Stimulated activated CD4-positive, alpha-beta T cell treated with anti-CD3 and anti-CD28 coated beads, Interleukin-12 subunit alpha, Interleukin-12 subunit beta, amount 100 ng/mL, for 24 hours (primary cell): ENCODE data around the gene MBD3L3.
A peak's percentile ranks its signal among the peaks of the same experiment; 100 is the strongest.
"Not testable (repeated sequence)": the region's sequence is repeated elsewhere in the genome, so short reads cannot be mapped to it uniquely, and the experiment has no call there.

Experiments used
- DNase-seq, 2 experiments: peaks; one replicate each; pipeline ENCODE4 v3.0.0-alpha.2; 2020; ENCODE audit warnings: low read depth in 2 of 2

MBD3L3 gene

DNA sequence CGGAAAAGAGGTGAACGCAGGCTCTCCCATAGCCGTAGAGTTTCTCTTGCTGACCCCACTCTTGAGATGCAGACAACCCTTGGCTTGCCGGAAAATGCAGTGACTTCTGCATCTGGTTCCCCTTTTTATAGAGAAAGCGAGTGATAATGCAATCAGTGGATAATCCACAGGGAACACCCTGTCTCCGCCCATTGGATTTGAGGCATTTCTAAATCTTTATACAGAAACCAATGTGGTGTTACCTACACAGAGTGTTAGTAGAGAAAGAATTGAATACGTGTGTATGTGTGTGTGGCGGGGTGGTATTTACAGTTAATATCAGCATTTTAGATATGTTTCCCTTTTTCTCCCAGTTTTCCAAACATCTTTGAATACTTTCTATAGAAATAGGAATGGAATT, at the start of gene MBD3L3:
Gene MBD3L3 (minus strand): TSS at position 101 of the 400 bp plus-strand sequence. CDS start 71 bp downstream, at position 30.
- DNase-seq, result not testable (repeated sequence)

- no peak for DNase-seq
These were observed 48.5 kb upstream of the MBD3L3 start for GRCh38 chr19:7106711-7107657.

DNA sequence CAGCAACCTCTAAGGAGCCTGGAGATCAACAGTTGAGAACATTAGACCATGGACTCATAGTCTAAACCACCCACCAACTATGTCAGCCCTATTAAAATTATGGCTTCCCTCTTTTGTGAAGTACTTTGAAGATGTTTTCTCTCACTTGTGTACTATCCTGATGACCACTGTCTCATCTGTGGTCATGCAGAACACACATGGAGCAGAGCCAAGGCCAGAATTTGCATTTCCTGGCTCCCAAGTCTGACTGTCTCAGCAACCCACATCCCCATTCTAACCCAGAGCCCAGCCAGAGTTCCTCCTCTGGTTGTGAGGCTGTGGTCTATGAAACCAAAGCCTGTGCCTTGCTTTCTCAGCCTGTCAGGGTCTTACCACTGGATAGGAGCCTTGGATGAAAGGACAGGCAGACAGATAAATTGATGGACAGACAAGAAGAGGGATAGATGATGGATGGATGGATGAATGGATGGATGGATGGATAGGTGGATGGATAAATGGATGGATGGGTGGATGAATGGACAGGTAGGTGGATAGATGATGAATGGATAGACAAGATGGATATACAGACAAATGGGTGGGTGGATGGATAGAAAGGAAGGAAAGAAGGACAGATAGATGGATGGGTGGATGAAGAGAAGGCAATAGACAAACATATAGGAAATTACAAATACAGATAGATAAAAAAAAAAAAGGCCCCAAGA, 46.4 kb upstream of the MBD3L3 start:
- no peak for DNase-seq

GRCh38 chr19:7101498-7102253, 43.2 kb upstream of the MBD3L3 start:
- no peak for DNase-seq

- DNase-seq, result peak in 1 of 2 experiments; percentile 83
These were observed 41.1 kb upstream of the MBD3L3 start for GRCh38 chr19:7099597-7099921.

- peak; percentile 81 to 86 for DNase-seq
These were observed 40.5 kb upstream of the MBD3L3 start for GRCh38 chr19:7098701-7099596.

DNA sequence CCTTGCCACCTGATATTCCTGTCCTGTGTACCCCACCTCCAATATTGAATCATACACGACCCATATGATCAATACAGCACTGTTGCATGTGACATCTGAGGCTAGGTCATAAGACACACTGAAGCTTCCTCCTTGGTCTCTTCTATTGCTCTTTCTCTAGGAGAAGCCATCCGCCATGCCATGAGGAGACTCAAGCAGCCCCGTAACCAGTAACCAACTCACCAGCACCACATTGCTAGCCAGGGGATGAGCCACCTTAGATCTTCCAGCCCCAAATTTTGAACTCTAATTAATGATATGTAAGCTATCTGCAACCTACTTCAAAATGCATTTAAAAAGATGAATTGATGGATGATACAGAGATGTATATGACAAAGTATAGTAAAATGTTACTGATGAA, 39.6 kb upstream of the MBD3L3 start:
- DNase-seq, result no peak

- no peak for DNase-seq
These were observed 30.5 kb upstream of the MBD3L3 start for GRCh38 chr19:7088999-7089398.

DNA sequence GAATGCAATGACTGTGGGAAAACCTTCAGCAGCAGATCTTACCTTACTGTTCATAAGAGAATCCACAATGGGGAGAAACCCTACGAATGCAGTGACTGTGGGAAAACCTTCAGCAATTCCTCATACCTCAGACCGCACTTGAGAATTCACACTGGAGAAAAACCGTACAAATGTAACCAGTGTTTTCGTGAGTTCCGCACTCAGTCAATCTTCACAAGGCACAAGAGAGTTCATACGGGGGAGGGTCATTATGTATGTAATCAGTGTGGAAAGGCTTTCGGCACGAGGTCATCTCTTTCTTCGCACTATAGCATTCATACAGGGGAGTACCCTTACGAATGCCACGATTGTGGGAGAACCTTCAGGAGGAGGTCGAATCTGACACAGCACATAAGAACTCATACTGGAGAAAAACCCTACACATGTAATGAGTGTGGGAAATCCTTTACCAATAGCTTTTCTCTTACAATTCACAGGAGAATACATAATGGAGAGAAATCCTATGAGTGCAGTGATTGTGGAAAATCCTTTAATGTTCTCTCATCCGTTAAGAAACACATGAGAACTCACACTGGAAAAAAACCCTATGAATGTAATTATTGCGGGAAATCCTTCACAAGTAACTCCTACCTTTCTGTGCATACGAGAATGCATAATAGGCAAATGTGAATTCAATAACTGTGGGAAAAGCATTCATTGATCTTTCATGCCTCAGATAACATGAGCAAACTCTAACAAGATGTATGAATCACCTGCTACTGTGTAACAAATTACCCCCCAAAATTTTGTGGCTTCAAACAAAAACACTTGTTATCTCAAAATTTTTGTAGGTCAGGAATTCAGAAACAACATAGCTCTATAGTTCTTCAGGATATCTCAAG, 24.8 kb upstream of the MBD3L3 start:
- DNase-seq, result no peak

- DNase-seq, result no peak
These were observed 19.5 kb upstream of the MBD3L3 start for GRCh38 chr19:7078008-7078407.

DNA sequence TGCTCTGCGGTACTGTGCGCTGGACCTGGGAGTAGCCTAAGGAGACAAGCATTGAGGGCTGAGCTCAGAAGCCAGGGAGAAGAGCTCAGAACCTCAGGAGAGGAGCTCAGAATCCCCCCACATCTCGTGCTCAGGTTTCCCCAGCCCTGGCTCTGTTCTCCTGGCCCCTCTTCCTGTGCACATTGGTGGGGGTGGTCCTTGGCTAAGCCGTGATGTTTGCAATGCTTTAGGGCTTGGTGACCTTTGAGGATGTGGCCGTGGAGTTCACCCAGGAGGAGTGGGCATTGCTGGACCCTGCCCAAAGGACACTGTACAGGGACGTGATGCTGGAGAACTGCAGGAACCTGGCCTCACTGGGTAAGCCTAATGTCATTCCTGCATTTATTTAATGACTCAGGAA, 17.7 kb upstream of the MBD3L3 start:
- no peak for DNase-seq

DNA sequence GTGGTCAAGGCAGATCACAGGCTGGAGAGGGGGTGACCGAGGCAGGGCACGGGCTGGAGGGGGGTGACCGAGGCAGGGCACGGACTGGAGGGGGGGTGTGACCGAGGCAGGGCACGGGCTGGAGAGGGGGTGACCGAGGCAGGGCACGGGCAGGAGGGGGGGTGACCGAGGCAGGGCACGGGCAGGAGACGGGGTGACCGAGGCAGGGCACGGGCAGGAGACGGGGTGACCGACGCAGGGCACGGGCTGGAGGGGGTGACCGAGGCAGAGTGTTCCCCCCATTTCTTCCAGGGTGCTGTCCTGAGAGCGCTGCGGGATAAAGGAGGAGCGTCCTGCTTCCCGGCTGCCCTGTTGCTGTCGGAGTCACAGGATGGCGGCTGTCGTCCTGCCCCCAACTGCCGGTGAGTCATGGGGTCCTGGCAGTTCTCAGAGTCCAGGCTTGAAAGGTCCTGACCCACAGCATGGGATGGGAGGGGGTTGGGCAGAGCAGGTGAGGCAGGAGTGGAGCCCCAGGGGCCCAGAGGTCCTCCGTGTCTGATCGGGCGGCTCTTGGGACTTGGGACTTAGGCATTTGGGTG, 16.3 kb upstream of the MBD3L3 start:
- no peak for DNase-seq

DNA sequence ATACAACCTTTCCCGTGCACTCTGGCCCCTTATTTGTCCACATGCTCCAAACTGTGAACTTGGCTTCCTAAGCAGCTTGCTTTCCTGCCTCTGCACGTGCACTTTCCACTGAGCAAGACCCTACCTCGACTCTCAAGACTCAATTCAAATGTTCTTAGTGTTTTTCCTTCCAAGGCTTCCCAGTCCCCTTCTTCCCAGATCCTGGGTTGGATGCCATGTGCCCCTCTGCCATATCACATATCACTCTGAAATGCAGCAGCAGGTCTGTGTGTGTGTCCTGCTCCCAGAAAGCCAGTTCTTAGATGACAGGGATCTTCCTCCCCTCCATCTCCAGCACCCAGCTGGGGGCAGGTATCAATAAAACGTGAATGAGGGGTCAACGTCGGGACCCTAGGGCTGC, 14.1 kb upstream of the MBD3L3 start:
- DNase-seq, result no peak

- DNase-seq, result no peak
These were observed 11.4 kb upstream of the MBD3L3 start for GRCh38 chr19:7069904-7070226.

DNA sequence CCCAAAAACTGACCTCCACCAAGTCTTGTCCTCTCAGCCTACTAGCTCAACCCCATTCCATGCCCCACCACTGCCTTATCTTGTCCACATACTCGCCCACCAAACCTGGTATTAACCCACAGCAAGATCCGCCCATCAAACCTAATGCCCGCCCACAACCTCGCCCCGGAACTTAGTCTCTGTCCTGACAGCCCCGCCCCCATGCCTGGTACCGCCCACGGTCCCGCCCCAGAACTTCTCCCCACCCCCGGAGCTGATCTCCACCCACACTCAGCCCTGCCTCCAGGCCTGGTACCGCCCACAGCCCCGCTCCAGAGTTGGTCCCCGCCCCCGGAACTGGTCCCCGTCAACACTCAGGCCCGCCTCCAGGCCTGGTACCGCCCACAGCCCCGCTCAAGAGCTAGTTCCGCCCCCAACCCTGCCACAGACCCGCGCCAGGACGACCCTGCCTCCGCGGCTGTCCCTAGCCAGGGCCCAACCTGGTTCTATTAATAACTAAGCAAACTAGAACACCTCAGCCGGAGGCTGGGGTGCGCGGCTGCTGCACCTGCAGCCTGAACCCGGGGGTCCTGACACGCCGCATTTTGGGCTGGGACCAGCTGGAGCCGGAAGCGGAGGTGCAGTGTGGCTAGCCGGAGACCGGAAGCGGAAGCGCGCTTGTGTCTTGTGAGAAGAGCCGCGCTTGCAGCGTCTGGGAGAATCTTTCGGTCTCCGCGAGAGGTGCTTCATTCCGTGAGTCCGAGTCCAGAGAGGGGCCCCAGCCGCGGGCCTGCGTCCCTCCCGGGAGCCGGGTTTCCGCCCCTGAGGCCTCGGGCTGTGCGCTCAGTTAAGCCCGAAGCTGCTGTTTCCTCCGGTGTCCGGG, 10.8 kb upstream of the MBD3L3 start, which contains the start of gene ZNF557:
Gene ZNF557 (plus strand): TSS at position 662 of the 862 bp plus-strand sequence. CDS start 5,372 bp downstream, outside the sequence.
- DNase-seq, result peak; percentile 97 to 99

GRCh38 chr19:7068599-7068998, 10.1 kb upstream of the MBD3L3 start:
- no peak for DNase-seq

- no peak for DNase-seq
These were observed 9.2 kb upstream of the MBD3L3 start for GRCh38 chr19:7067716-7068115.

DNA sequence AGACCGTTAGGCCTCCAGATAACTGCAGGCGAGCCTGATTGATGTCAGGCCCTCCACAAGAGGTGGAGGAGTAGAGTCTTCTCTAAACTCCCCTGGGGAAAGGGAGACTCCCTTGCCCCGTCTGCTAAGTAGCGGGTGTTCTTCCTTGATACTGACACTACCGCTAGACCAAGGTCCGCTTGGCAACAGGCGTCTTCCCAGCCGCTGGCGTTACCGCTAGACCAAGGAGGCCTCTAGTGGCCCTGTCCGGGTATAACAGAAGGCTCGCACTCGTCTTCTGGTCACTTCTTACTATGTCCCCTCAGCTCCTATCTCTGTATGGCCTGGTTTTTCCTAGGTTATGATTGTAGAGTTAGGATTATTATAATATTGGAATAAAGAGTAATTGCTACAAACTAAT, 8.6 kb upstream of the MBD3L3 start:
- not testable (repeated sequence) for DNase-seq
